Middle frontal gyrus (tissue), 1 donor: ENCODE measurements around the gene MPIG6B.
"Not testable (repeated sequence)": the region's sequence is repeated elsewhere in the genome, so short reads cannot be mapped to it uniquely, and the experiment has no call there.

Source experiments
- DNase-seq: peaks from one replicate; pipeline ENCODE4 v3.0.0-alpha.2; 2015; ENCODE audit warnings: low spot score; ENCODE audit errors: extremely low spot score

The MPIG6B gene

GRCh38 chr6:31700740-31701401 is 22.3 kb upstream of the MPIG6B start:
- DNase-seq: no peak

GRCh38 chr6:31701666-31702404 is 21.3 kb upstream of the MPIG6B start:
- DNase-seq: no peak

GRCh38 chr6:31702405-31702818 is 20.8 kb upstream of the MPIG6B start:
- DNase-seq: no peak

- DNase-seq: peak; percentile 95
Measured at GRCh38 chr6:31702819-31703716, 20.1 kb upstream of the MPIG6B start, which contains the start of gene ABHD16A. ABHD16A (minus strand) TSS chr6:31703324; CDS start chr6:31703281, 43 bp downstream.

- no peak for DNase-seq
Measured at GRCh38 chr6:31705931-31706330, 17.2 kb upstream of the MPIG6B start.

GRCh38 chr6:31706599-31706998 is 16.6 kb upstream of the MPIG6B start, which contains the start of gene LY6G6F:
LY6G6F (plus strand) TSS chr6:31706866; CDS start chr6:31706907, 41 bp downstream.
- DNase-seq: no peak

GRCh38 chr6:31707701-31708100 is 15.5 kb upstream of the MPIG6B start:
- DNase-seq: no peak

- no peak for DNase-seq
Measured at GRCh38 chr6:31708224-31708623, 14.9 kb upstream of the MPIG6B start.

- DNase-seq: not testable (repeated sequence)
Measured at GRCh38 chr6:31709157-31709556, 14.0 kb upstream of the MPIG6B start.

GRCh38 chr6:31710523-31711219 is 12.5 kb upstream of the MPIG6B start:
- DNase-seq: no peak

GRCh38 chr6:31711233-31711632 is 11.9 kb upstream of the MPIG6B start:
- DNase-seq: no peak

- DNase-seq: no peak
Measured at GRCh38 chr6:31712296-31712695, 10.9 kb upstream of the MPIG6B start.

GRCh38 chr6:31713465-31713864 is 9.7 kb upstream of the MPIG6B start:
- DNase-seq: no peak

GRCh38 chr6:31713991-31714684 is 9.0 kb upstream of the MPIG6B start:
- no peak for DNase-seq

- no peak for DNase-seq
Measured at GRCh38 chr6:31715022-31715958, 7.9 kb upstream of the MPIG6B start, which contains the start of gene LY6G6D. LY6G6D (plus strand) TSS chr6:31715348; CDS start chr6:31715356, 8 bp downstream.

- DNase-seq: no peak
Measured at GRCh38 chr6:31717499-31718222, 5.5 kb upstream of the MPIG6B start.

GRCh38 chr6:31718265-31718664 is 4.9 kb upstream of the MPIG6B start:
- no peak for DNase-seq

GRCh38 chr6:31719001-31719400 is 4.2 kb upstream of the MPIG6B start:
- no peak for DNase-seq
